AG04449 (cell line): ENCODE results near the gene HTR5A.
"Not testable (repeated sequence)": the region's sequence is repeated elsewhere in the genome, so short reads cannot be mapped to it uniquely, and the experiment has no call there.

Source experiments
- CTCF ChIA-PET: fragments of 350-600 bp; formaldehyde crosslinking; extraction: SDS; loops from one replicate; lab custom pipeline; 2021; ENCODE audit warnings: antibody characterized with exemption; lab: Yijun Ruan, JAX
- POLR2A ChIA-PET: fragments of 400-600, 350-600 bp; formaldehyde crosslinking; extraction: SDS; loops from one replicate; lab custom pipeline; 2020; ENCODE audit warnings: antibody characterized with exemption, inconsistent platforms; lab: Yijun Ruan, JAX
- DNase-seq: peaks from one replicate; pipeline ENCODE4 v3.0.0-alpha.2; 2010; ENCODE audit warnings: low read depth, low spot score
- H3K4me3 ChIP-seq: 2 replicates; pipeline ENCODE4 v1.5.1; 2011; ENCODE audit warnings: low read depth, mild to moderate bottlenecking, control low read depth, low read length
- TF ChIP-seq, protein P1 (sequence below): IDR thresholded peaks from one replicate; pipeline ENCODE4 v1.5.1; 2011; ENCODE audit warnings: mild to moderate bottlenecking, moderate library complexity, low read length, control low read depth, inconsistent platforms; ENCODE audit not compliant: insufficient read depth; ENCODE audit errors: missing control alignments

Gene HTR5A

DNA sequence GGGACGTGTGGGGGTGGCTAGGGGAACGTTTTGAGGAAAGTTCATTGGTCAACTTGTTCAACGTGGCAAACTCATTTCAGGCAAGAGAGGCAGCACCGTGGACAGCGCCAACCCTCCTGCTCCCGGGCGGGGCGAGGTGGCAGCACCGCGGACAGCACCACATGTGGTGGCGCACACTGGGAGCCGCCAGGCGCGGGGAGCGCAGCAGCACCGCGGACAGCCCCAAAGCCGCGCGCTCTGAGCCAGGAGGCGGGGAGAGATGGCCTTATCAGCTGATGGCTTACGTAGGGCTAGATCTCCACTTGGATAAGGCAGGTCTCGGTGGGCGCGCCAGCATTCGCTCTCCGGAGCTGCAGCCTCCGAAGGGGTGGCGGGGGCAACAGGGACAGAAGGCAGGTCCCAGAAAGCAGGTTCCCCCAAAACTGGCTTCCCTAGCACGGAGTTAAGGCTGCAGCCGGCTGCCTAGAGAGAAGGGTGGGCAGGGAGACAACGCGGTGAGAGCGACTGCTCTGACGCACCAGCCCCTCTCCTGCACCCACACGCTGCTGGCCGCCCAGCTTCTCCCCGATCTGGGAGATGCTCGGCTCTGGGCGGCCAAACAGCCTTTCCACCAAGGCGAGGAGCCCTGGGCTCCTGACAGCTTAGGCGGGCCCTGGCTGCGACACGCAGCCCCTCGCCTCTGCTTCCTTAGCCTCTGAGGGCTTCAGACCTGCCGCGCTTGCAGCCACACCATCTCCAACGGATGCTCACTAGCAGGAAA, at the start of gene HTR5A:
Gene HTR5A, plus strand, starts transcription at position 333 of the 760 bp plus-strand sequence. CDS start 576 bp downstream, outside the sequence.
- ChIA-PET POLR2A (no interaction called here), CTCF (no interaction called here)
- peak; percentile 24 for DNase-seq
- TF ChIP-seq, protein P1, sequence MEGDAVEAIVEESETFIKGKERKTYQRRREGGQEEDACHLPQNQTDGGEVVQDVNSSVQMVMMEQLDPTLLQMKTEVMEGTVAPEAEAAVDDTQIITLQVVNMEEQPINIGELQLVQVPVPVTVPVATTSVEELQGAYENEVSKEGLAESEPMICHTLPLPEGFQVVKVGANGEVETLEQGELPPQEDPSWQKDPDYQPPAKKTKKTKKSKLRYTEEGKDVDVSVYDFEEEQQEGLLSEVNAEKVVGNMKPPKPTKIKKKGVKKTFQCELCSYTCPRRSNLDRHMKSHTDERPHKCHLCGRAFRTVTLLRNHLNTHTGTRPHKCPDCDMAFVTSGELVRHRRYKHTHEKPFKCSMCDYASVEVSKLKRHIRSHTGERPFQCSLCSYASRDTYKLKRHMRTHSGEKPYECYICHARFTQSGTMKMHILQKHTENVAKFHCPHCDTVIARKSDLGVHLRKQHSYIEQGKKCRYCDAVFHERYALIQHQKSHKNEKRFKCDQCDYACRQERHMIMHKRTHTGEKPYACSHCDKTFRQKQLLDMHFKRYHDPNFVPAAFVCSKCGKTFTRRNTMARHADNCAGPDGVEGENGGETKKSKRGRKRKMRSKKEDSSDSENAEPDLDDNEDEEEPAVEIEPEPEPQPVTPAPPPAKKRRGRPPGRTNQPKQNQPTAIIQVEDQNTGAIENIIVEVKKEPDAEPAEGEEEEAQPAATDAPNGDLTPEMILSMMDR: peak; percentile 15
- H3K4me3 ChIP-seq: no peak within 1 kb of the TSS

DNA sequence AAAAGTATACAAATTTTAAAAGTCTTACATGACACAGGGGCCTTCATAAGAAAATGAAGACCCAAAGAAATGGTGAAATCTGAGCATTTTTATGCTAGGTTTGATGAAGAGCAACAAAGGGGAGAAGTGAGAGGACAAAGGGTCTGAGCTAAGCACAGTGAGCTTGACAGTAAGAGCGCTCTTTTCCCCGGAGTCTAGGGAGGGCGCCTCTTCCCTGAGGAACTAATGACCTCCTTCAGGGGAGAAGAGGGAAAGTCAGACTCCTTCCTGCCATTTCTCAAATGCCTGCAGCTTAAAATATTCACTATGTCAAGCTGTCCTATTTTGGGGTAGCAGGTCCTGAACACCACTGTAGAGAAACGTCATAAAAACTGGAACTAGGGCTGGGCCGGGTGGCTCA, 49.1 kb upstream of the HTR5A start:
- POLR2A ChIA-PET: no interaction called here
- no peak overlapping the region for H3K4me3 ChIP-seq
- DNase-seq: no peak
- CTCF ChIA-PET: interaction anchor here (0.6 kb wide), 1 partner anchor 324 kb away, joined by 3 read pairs; no protein-coding TSS in a partner anchor
- TF ChIP-seq, protein P1: no peak

DNA sequence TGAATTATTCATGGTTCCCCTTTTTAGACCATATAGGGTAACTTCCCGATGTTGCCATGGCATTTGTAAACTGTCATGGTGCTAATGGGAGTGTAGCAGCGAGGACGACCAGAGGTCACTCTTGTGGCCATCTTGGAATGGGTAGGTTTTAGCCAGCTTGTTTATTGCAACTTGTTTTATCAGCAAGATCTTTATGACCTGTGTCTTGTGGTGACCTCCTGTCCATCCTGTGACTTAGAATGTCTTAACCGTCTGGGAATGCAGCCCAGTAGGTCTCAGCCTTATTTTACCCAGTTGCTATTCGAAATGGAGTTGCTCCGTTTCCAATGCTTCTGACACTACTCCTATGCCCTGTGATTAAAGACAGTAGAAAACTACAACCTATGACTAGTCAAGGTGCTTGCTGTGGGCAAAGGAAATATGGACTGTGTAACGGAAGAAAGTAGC, 48.4 kb upstream of the HTR5A start:
- ChIA-PET CTCF (no interaction called here), POLR2A (no interaction called here)
- DNase-seq: no peak

DNA sequence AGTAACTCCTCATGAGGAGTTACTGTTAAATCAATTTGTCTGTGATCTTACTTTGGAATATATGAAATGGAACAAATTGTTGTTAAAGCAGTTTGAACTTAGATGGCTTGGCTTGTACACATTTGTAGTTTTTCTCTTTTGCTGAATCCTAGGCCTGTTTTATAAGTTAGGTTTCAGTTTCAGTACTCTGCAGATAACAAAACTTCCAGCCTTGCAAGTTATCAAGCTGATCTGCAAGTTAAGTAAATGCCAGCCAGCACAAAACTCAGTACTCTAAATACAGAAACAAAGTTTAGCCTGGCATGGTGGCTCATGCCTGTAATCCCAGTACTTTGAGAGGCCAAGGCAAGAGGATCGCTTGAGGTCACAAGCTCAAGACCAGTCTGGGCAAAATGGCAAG, 42.2 kb upstream of the HTR5A start:
- ChIA-PET CTCF (no interaction called here), POLR2A (no interaction called here)
- TF ChIP-seq, protein P1: no peak
- DNase-seq: no peak
- no peak overlapping the region for H3K4me3 ChIP-seq

More for the DNA sequence above, 48.4 kb upstream of the HTR5A start:
- H3K4me3 ChIP-seq: no peak overlapping the region
- TF ChIP-seq, protein P1: no peak

DNA sequence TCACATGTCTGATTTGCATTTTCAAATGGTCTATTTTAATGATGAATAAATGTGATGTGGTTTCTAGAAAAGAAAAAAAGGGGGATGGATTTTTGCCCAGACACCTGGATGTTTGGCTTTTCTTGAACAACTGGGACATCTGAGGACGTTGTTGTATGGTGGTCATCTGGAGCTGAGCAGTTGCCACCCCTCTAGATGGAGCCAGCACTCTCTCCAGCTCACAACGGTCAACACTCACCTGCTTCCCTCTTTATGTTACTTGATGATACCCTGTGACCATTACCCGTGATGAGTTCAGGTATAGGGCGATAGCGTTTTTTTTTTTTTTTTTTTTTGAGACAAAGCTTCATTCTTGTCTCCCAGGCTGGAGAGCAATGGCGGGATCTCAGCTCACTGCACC, 37.1 kb upstream of the HTR5A start:
- TF ChIP-seq, protein P1: no peak
- no peak overlapping the region for H3K4me3 ChIP-seq
- ChIA-PET CTCF (no interaction called here), POLR2A (no interaction called here)
- DNase-seq: no peak

DNA sequence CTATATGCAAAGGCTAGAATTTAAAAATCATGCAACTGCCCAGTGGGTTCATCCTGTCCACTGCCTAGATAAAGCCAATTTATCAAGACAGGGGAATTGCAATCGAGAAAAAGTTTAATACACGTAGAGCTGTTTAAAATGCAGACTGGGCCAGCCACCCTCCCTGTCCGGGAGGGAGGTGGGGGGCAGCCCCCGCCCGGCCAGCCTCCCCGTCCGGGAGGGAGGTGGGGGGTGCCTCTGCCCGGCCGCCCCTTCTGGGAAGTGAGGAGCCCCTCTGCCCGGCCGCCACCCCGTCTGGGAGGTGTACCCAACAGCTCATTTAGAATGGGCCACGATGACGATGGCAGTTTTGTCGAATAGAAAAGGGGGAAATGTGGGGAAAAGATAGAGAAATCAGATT, 35.6 kb upstream of the HTR5A start:
- H3K4me3 ChIP-seq, CTCF ChIA-PET, DNase-seq, POLR2A ChIA-PET: not testable (repeated sequence)
